ENCODE results near the gene ATPAF1.

GRCh38 chr1:46675549-46676314 is 7.6 kb upstream of the ATPAF1 start:
- TF ChIP-seq CTCF (IDR thresholded peaks at IDR 0.05; ENCODE audit: low read depth, low read length, poor library complexity, severe bottlenecking) (no peak), EZH2phosphoT487 (IDR thresholded peaks at IDR 0.05; ENCODE audit: borderline replicate concordance, low read length) (no peak)
